CD4-positive, alpha-beta T cell treated with Interleukin-12 subunit alpha and Interleukin-12 subunit beta, for 1 hour (primary cell): ENCODE data around the gene SLC8A3.

Experiments used
- DNase-seq: peaks from one replicate; pipeline ENCODE4 v3.0.0-alpha.2; 2020

SLC8A3 gene

GRCh38 chr14:70064136-70064865 is 124.5 kb downstream of the SLC8A3 start:
- no peak for DNase-seq

- DNase-seq: no peak
These were observed 127.6 kb downstream of the SLC8A3 start for GRCh38 chr14:70061108-70061507.

GRCh38 chr14:70059545-70059944 is 129.2 kb downstream of the SLC8A3 start:
- no peak for DNase-seq

GRCh38 chr14:70057519-70058136 is 131.1 kb downstream of the SLC8A3 start:
- no peak for DNase-seq

- DNase-seq: no peak
These were observed 135.8 kb downstream of the SLC8A3 start for GRCh38 chr14:70052990-70053389.

- DNase-seq: no peak
These were observed 138.6 kb downstream of the SLC8A3 start for GRCh38 chr14:70050136-70050535.

GRCh38 chr14:70049605-70050004 is 139.1 kb downstream of the SLC8A3 start:
- no peak for DNase-seq

- no peak for DNase-seq
These were observed 140.5 kb downstream of the SLC8A3 start for GRCh38 chr14:70048313-70048654.

- no peak for DNase-seq
These were observed 141.0 kb downstream of the SLC8A3 start for GRCh38 chr14:70047598-70048312.

- no peak for DNase-seq
These were observed 142.8 kb downstream of the SLC8A3 start for GRCh38 chr14:70045844-70046535.

GRCh38 chr14:70045310-70045709 is 143.4 kb downstream of the SLC8A3 start:
- DNase-seq: no peak

GRCh38 chr14:70043001-70043400 is 145.8 kb downstream of the SLC8A3 start:
- DNase-seq: no peak

GRCh38 chr14:70036665-70037064 is 152.1 kb downstream of the SLC8A3 start:
- no peak for DNase-seq

- no peak for DNase-seq
These were observed 154.5 kb downstream of the SLC8A3 start for GRCh38 chr14:70034257-70034656.

- DNase-seq: no peak
These were observed 155.2 kb downstream of the SLC8A3 start for GRCh38 chr14:70033561-70033960.

GRCh38 chr14:70033116-70033515 is 155.6 kb downstream of the SLC8A3 start:
- no peak for DNase-seq

- DNase-seq: no peak
These were observed 156.3 kb downstream of the SLC8A3 start for GRCh38 chr14:70032447-70032846.

GRCh38 chr14:70032016-70032415 is 156.7 kb downstream of the SLC8A3 start:
- no peak for DNase-seq

- DNase-seq: no peak
These were observed 159.2 kb downstream of the SLC8A3 start for GRCh38 chr14:70029296-70030132.

- peak; percentile 43 for DNase-seq
These were observed 160.8 kb downstream of the SLC8A3 start for GRCh38 chr14:70027785-70028428.

GRCh38 chr14:70023871-70024270 is 164.9 kb downstream of the SLC8A3 start:
- DNase-seq: no peak
